HG02759 (cell line): ENCODE results near the gene SLC16A12.
"Not testable (repeated sequence)": the region's sequence is repeated elsewhere in the genome, so short reads cannot be mapped to it uniquely, and the experiment has no call there.

Experiments
- ATAC-seq: cut with Tn5 transposase; IDR thresholded peaks from one replicate; pipeline ENCODE4 v1.9.1; 2021; ENCODE audit warnings: mild to moderate bottlenecking, moderate library complexity; ENCODE audit not compliant: unreplicated experiment

SLC16A12 gene

DNA sequence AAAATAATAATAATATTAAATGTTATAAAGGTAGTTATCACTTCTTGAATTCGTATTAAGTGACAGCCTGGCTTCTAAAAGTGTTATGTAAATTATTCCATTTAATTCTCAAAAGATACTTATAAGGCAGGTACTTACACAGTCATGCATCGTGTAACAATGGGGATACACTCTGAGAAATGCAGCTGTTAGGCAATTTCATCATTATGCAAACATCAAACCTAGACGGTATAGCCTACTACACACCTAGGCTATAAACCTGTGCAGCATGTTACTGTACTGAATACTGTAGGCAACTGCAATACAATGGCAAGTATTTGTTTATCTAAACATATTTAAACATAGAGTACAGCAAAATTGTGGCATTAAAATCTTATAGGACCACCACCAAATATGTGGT lies 141.5 kb downstream of the SLC16A12 start:
- no peak for ATAC-seq

DNA sequence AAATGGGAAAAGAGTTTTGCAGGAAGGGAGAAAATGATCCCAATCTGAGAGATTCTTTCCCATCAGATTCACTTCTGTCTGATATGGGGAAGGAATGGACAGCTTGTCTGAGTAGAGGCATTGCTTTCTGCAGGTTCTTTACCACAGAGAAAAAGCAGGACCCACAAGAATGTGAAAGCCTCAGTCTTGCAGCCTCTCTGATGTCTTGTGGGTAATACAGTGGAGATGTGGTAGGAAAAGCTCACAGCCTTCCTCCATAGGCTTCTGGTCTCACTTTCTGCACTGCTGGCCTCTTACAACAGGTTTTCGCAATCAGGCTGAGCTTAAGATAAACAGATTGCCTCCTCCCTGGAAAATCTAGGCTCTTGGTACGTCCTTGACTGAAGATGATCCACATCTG lies 142.4 kb downstream of the SLC16A12 start:
- no peak for ATAC-seq

DNA sequence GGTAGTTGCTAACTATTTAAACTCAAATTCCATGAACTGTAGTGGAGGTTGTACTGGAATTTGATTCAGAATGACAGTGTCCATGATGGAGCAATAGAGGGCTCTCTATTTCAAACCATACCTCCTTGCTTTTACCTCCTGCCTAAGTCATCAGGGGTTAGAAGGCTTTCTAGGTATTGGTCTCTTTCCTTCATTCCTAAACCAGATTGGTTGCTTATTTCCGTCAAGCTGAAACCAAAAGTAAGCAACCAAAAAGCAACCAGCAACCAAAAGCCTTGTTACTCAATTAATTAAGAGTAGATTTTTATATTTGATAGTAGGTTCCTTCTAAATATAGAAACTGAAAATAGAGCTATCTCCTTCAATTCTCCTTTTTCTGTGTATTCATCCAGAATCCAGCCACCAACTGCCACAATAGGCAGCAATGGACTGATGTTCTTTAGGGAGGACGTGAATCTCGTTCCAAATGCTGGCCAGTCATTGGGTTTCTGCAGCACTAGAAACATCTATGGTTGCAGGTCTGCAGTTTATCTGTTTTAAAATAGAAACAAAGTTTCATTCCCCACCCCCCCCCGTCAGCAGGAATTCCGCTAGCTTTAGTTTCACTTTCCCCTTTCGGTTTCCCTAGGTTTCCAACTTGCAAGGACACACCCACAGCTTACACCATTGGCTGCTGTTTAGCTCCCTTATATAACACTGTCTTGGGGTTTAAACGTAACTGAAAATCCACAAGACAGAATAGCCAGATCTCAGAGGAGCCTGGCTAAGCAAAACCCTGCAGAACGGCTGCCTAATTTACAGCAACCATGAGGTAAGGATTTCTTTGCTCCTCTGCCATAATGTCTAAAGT lies 143.3 kb downstream of the SLC16A12 start, which contains the start of gene IFIT1:
IFIT1 (plus strand) TSS at position 717 of the 850 bp plus-strand sequence; CDS start at position 807, 90 bp downstream.
- ATAC-seq, result peak; percentile 88

DNA sequence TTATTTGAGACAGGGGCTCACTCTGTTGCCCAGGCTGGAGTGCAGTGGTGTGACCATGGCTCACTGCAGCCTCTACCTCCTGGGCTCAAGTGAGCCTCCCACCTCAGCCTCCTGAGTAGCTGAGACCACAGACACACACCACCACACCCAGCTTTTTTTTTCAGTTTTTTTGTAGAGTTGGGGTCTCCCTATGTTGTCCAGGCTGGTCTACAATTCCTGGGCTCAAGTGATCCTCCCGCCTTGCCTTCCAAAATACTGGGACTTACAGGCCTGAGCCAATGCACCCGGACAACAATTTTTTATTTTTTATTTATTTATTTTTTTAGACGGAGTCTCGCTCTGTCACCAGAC lies 144.2 kb downstream of the SLC16A12 start:
- ATAC-seq, result not testable (repeated sequence)

DNA sequence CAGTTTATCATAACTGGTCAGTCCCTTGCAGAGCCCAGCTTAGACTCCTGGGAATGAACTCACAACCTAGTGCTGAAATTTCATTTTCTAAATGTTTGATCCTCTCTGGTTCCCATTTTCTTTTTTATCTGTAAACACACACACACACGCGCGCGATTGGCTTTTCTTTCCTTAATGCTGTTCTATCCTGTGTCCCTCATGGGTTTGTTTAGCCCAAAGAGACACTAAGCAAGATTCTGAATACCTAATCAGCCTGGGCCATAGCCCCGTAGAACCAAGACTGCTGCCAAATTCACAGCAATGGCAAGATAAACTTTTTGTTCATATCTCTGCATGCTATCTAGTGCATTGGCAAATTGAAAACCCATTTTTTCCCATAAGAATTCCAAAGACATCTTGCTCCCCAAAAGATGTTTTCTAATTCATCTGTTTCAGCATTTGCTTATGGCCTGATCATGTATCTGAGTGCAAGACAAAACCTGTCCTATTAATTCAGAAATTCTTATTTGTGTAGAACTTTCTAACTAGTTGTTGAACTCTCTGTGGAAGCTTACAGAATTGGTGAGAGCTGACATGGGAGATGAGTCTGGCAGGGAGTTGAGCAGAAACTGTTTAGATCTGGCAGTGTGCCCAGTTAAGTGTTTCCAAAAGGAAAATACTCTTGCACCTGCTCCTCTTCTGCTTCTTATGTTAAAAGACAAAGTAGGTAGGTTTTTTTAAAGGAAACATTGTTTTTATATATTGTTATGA lies 144.7 kb downstream of the SLC16A12 start:
- ATAC-seq, result no peak

DNA sequence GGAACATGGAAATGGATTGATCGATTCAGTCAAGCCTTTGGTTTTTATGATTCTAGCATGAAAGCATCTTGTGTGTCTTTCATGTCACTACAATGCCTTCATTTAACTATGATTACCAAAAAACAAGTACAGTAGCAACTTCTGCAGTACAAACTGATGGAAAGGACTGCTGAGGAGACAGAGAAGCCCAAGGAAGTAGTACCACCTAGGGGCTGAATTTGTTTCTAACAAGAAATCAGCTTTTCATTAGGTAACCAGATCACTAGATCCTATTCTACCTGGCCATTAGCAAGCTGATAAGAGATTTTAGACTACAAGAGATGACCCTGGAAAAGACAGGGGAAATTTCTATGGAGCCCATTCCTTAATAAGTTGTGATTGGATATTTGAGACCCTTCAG lies 146.1 kb downstream of the SLC16A12 start:
- ATAC-seq, result no peak

DNA sequence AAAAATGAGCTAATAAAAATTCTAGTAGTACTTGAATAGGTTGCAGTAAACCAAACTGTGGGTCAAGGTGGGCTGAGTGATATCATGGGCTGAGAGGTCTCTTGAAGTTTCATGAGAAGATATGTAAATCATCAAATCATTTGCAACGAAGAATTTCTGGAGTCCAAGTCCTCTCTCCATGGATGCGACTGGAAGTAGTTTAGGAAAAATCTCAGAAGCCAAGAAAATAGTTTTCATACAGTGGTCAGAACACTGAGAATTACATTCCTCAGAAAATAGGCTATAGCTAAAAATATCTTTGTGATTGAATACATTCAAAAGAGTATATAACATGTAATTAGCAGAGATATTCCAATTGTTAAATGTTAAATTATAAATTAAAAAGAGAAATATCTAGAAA lies 146.6 kb downstream of the SLC16A12 start:
- no peak for ATAC-seq

DNA sequence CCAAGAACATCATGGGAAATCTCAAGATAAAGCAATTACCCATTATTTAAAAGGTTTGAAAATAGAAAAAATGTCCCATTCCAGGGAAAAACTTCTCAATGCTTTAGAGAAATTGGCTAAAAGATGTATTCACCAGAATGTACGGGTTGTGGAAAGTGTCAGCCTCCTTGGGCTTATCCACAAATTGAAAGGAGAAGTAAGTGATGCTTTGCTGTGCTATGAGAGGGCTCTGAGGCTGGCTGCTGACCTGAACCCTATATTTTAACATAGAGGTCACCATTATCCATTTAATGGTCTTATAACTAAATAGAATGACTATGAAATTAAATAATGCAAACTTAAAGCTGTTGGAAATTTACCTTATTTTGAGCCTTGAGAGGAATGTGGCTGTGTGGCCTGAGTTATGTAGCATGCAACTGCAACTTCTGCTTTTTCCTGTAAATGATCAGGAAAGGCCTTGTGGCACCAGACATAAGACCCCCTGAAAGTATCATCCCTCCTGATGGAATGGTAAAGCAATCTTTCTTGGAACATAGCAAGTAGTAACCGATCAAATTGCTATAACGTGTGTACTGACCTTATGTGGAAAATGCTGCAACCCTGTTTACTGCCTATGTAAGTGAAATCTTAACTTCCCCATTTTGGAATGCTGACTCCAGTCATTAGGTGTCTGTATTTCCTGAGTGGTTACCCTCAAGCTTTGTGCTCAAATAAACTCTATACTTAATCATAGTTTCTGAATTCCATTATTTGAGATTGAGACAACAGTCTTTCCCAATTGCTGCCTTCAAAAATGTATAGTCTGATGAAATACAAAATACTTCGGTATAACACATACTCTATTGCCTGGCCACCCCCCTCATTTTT lies 150.7 kb downstream of the SLC16A12 start:
- ATAC-seq, result no peak

DNA sequence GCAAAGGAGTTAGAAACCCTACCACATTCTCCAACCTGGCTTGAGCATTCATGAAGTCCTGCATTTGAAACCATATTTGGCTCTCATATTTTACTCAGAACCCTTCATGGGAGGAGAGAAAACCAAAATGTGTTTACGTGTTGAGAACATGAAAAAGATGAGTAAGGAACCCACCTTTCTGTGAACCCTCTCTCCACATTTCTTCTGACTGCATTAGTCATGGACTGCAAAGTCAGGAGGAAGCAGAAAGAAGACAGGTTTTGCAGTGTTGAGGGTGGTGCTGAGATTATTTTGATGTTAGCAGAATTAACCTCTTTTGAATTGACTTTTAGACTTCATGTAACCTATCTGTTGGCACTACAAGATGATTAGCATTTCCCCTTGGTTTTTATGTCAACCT lies 152.6 kb downstream of the SLC16A12 start:
- ATAC-seq, result no peak
